Skin epidermis (tissue), 12 donors: Measurements from ENCODE around the gene FADS6.

Source experiments
- H3K27ac ChIP-seq, 21 experiments: fragments of 200-600 bp; sonication (generic) in 11 of 21; one replicate each; pipeline ENCODE4 v1.5.0; 2020; ENCODE audit warnings: mild to moderate bottlenecking in 3 of 21, inconsistent platforms in 2 of 21, moderate library complexity in 2 of 21
- H3K4me3 ChIP-seq, 7 experiments: fragments of 200-600 bp; sonication (generic) in 2 of 7; one replicate each; pipeline ENCODE4 v1.5.0; 2020; ENCODE audit warnings: inconsistent platforms in 2 of 7, mild to moderate bottlenecking in 2 of 7, moderate library complexity in 1 of 7

The FADS6 gene

GRCh38 chr17:74893936-74894671, 671 bp upstream of the FADS6 start:
- no peak overlapping the region for H3K27ac ChIP-seq
- peak overlapping the region in 5 of 7 experiments; percentile 21 to 43 (median 32) for H3K4me3 ChIP-seq

DNA sequence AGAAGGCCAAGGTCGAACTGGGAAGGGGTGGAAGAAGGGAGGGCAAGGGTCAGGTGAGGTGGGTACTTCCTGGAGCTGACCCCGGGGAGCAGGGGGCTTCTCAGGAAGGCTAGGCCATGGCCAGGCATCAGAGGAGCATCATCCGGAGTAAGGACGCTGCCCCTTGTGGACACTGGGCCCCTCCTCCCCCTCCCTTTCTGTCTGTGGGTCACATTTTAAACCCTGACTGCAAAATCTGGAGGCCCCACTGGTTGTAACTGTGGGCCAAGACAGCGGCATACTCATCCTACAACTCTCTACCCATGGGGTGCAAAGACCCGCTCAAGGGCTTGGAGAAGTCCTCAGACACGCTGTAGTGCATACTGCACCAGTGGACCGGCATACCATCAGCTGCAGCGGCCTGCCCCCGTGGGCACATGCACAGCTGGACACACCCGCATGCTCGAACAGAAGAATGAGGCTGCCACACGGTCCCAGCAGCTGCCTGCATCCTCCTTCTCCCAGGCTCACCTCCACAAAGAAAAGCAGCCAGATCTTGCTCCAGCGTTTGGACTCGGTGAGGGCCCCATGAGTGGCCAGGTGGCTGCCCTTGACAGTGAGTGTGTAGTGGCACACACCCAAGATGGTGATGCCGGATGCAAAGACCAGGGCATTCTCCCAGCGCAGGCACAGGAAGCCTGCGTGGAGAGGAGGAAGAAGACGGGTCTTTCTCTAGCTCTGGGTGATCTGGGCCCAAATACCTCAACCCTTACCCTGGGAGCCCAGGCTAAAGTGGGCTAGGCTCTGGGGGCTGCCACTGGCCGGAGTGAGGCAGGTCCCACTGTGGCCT, 1.2 kb downstream of the FADS6 start:
- Histone ChIP-seq H3K27ac (no peak overlapping the region), H3K4me3 (peak overlapping the region in 2 of 7 experiments; percentile 21 to 43)

- Histone ChIP-seq H3K27ac (no peak overlapping the region), H3K4me3 (no peak overlapping the region)
Observed at GRCh38 chr17:74890554-74890953, 2.9 kb downstream of the FADS6 start.

DNA sequence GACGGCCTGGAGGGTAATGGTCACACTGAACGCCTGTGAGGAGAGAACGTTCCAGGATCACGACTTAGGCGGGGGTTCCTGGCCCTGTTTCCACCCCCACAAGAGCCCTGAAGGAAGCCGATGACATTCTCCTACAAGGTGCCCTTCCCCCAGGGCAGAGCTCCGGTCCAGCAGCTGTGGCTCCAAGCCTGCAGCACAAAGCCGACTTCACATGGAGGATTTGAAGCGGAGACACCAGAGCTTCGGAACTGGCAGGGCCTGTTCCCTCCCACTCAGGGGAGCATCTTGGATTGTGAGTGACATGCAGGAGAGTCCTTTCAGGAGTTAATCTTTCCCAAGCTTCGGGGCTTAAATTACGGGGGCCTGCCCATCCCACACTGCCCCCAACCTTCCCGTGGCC, 5.0 kb downstream of the FADS6 start:
- Histone ChIP-seq H3K4me3 (no peak overlapping the region), H3K27ac (no peak overlapping the region)

DNA sequence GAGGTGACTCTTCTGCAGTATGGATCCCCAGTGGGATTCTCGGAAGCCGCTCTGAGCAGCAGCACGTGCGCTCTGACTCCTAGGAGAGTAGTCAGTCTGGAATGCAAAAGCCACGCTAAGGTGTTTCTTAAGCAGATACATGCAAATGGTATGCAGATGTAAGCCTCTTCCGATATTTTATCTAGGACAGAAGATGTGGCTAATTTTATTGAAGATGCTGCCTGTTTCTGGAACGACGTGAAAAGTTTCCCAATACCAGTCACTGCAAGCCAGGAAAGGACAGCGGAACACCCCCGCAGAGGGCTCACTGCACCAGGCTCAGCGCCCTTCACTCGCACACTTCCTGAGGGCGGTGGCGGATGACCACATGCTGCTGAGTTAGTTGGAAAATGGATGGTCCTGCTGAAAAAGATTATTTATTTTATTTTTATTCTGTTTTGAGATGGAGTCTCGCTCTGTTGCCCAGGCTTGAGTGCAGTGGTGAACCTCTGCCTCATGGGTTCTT, 10.1 kb downstream of the FADS6 start:
- Histone ChIP-seq H3K4me3 (no peak overlapping the region), H3K27ac (no peak overlapping the region)

GRCh38 chr17:74882517-74883240, 10.8 kb downstream of the FADS6 start:
- Histone ChIP-seq H3K27ac (no peak overlapping the region), H3K4me3 (no peak overlapping the region)

DNA sequence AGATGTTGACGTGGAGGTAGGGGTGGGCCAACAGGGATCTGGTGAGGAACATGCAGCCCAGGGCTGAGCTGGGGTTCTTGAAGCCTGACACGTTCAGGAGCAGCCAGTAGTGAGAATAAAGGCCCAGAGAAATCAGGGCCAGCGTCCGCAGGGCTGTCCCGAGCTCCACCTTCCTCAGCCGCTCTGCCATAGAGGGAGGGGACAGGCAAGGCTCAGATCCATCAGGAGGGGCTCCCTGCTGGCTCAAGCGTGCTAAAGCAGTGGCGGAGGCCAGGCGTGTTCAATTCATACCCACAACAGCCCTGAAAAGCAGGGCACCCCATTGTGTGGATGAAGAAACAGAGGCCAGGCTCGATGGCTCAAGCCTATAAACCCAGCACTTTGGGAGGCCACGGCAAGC, 12.4 kb downstream of the FADS6 start:
- Histone ChIP-seq H3K27ac (no peak overlapping the region), H3K4me3 (no peak overlapping the region)

- no peak overlapping the region for H3K4me3 ChIP-seq
- no peak overlapping the region for H3K27ac ChIP-seq
Observed at GRCh38 chr17:74879308-74879707, 14.1 kb downstream of the FADS6 start.

- no peak overlapping the region for H3K27ac ChIP-seq
- H3K4me3 ChIP-seq, result no peak overlapping the region
Observed at GRCh38 chr17:74878658-74879057, 14.8 kb downstream of the FADS6 start.

DNA sequence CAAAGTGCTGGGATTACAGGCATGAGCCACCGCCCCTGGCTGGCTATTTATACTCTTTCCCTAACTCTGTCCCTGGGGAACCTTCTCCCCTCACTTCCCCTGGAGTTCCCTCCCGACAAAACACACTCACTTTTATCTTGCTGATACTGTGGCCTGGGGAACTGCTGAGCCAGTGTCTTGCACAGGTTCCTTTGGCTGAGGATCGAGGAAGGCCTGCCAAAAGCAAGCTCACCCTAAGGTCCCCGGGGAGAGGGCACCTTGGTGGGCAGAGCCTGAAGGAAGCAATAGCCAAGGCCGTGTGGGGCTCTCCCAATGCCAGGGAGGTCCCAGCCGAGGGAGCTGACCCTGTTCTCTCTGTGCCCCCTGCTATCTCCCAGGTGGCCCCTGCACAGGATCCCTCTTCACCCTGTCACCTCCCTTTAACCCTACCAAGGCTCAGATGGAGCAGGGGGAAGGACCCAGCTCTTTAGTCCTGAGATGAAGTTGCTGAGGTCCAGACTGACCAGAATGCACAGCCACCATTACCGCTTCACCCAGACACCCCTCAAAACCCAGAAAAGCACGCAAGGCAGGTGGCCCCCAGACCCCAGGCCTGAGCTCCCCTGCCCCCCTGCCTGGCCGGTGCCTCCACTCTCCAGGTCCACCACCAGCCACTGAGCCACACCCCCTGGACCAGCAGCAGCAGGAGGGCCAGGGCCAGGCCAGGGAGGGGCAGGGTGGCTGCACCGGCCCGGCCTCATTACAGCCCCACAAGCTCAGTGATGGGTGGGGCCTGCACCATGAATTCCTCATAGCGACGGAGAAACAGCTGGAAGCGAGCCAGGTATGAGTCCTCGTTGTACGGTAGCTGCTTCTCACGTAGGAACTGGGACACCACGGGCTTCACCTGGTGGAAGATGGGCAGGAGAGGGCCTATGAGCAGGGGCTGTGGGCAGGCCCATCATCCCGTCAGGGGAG, 15.6 kb downstream of the FADS6 start:
- Histone ChIP-seq H3K27ac (peak overlapping the region in 1 of 21 experiments; percentile 23), H3K4me3 (no peak overlapping the region)

- H3K27ac ChIP-seq, result no peak overlapping the region
- no peak overlapping the region for H3K4me3 ChIP-seq
Observed at GRCh38 chr17:74875977-74876593, 17.3 kb downstream of the FADS6 start.

- Histone ChIP-seq H3K27ac (no peak overlapping the region), H3K4me3 (no peak overlapping the region)
Observed at GRCh38 chr17:74875155-74875976, 18.1 kb downstream of the FADS6 start.

DNA sequence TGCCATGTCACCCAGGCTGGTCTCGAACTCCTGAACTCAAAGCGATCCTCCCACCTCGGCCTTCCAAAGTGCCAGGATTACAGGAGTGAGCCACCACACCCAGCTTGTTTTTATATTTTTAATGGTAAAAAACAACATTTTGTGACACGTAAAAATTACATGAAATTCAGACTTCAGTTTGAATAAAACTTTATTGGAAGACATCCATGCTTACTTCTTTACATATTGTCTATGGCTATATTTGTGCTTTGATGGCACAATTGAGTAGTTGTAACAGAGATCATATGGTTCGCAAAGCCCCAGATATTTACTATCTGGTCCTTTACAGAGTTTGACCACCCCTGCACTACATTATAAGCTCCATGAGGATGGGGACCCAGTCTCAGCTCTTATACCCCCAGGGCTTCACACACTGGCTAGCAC, 18.8 kb downstream of the FADS6 start:
- Histone ChIP-seq H3K27ac (no peak overlapping the region), H3K4me3 (no peak overlapping the region)

DNA sequence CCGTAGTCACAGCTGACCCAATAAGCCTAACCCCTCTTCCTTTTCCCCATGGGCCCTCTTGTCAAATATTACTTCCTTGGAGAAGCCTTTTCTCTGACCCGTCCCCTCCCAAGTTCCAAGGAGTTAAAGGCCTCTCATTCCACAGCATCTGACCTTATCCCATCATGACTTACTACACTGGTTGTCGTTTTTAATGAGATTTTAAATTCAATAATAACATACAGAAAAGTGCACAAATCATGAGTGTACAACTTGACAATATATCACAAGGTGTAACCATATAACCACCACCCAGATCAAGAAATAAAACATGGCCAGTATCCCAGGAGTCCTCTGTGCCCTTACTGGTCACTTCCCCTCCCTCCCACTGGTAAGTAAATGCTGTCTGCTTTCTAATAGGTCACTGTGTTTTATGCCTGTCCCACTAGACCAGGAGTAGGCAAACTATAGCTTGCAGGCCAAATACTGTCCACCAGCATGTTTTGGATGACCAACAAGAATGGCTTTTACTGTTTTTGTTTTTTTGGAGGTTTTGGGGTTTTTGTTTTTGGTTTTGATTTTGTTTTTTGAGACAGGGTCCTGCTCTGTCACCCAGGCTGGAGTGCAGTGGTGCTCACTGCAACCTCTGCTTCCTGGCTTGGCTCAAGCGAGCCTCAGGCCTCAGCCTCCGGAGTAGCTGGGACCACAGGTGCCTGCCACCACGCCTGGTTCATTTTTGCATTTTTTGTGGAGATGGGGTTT, 19.4 kb downstream of the FADS6 start:
- H3K4me3 ChIP-seq, result peak overlapping the region; percentile 44 to 72 (median 61)
- peak overlapping the region in 20 of 21 experiments; percentile 80 to 96 (median 90) for H3K27ac ChIP-seq

DNA sequence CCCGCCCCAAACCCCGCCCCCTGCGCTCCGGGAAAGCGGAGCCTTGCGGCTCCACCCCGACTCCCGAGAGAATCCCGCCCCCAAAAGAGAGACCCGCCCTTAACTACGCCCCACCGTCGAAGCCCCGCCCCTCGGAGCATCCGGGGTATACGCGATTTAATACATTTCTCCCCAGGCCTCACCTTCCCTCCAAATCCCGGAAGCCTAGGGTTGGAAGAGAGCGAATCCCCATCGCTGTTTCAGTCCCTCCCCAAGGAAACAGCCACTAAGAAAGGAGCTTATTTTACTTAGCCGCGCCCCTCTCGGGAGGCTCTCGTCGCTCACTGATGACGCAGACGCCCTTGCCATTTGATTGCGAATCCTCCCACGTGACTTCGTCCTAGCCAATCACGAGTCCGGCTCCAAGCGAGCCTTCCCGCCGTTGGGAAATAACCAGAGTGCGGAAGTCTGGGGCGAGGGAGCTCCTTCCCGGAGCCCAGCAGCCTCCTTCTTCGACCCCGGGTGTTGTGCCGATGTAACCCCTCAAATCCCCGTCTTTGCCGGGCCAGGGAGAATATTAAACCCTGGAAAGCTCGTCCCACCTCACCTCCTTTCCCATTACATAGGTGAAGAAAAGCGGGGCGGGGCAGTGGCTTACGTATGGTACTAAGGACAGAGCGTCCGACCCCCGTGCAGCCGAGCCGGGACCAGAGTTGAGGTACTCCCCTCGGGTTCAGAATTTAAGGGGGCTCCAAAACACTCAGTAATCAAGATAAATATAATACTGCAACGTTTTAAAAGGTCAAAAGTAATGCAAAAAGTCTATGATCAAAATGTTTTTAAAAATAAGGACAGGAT, 20.2 kb downstream of the FADS6 start:
- H3K27ac ChIP-seq, result peak overlapping the region; percentile 70 to 96 (median 90)

More for the DNA sequence above, 20.2 kb downstream of the FADS6 start:
- peak overlapping the region; percentile 44 to 74 (median 61) for H3K4me3 ChIP-seq
